Panc1 (cell line): ENCODE results near the gene GLB1L2.

Source experiments
- CTCF ChIP-seq: fragments of 450-650 bp; IDR thresholded peaks from 2 replicates; pipeline ENCODE4 v1.5.1; 2017; ENCODE audit warnings: mild to moderate bottlenecking
- TF ChIP-seq, protein P1 (sequence below), 2 experiments: IDR thresholded peaks; 2 replicates each; pipeline ENCODE4 v1.6.1; 2011 to 2012; ENCODE audit warnings: low read depth in 2 of 2, control low read depth in 1 of 2, low read length in 1 of 2, mild to moderate bottlenecking in 1 of 2, moderate library complexity in 1 of 2; ENCODE audit not compliant: insufficient read depth in 1 of 2

DNA sequence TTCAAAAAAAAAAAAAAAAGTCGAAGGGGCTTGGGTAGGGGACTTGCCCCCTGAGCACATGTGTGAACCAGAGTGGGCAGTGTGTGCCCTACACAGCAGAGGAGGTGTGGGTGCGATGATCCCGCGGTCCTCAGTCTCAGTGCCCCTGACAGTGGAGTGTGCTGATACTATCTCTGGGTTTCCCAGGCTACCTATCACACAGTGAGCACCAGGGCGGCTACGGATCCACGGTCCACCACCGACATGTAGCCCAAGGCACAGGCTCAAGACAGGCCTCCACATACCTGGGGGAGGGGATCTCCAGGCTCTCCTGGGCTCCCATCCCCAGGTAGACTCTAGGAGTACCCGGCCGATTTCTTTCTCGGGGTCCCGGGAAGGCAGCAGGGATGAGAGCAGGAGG, 71.1 kb downstream of the GLB1L2 start:
- TF ChIP-seq CTCF: no peak
- TF ChIP-seq, protein P1, sequence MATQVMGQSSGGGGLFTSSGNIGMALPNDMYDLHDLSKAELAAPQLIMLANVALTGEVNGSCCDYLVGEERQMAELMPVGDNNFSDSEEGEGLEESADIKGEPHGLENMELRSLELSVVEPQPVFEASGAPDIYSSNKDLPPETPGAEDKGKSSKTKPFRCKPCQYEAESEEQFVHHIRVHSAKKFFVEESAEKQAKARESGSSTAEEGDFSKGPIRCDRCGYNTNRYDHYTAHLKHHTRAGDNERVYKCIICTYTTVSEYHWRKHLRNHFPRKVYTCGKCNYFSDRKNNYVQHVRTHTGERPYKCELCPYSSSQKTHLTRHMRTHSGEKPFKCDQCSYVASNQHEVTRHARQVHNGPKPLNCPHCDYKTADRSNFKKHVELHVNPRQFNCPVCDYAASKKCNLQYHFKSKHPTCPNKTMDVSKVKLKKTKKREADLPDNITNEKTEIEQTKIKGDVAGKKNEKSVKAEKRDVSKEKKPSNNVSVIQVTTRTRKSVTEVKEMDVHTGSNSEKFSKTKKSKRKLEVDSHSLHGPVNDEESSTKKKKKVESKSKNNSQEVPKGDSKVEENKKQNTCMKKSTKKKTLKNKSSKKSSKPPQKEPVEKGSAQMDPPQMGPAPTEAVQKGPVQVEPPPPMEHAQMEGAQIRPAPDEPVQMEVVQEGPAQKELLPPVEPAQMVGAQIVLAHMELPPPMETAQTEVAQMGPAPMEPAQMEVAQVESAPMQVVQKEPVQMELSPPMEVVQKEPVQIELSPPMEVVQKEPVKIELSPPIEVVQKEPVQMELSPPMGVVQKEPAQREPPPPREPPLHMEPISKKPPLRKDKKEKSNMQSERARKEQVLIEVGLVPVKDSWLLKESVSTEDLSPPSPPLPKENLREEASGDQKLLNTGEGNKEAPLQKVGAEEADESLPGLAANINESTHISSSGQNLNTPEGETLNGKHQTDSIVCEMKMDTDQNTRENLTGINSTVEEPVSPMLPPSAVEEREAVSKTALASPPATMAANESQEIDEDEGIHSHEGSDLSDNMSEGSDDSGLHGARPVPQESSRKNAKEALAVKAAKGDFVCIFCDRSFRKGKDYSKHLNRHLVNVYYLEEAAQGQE (IDR thresholded peaks at IDR 0.05; ENCODE audit: insufficient read depth in 1 of 2, low read depth in 2 of 2, low read length in 1 of 2): no peak
